CD4-positive, alpha-beta T cell treated with Interleukin-15 for 4 hours (primary cell): ENCODE data around the gene MAPKBP1.

Experiments
- DNase-seq: peaks from one replicate; pipeline ENCODE4 v3.0.0-alpha.2; 2020; ENCODE audit warnings: low spot score

The MAPKBP1 gene

GRCh38 chr15:41868321-41868720 lies 94.0 kb downstream of the MAPKBP1 start:
- no peak for DNase-seq

DNA sequence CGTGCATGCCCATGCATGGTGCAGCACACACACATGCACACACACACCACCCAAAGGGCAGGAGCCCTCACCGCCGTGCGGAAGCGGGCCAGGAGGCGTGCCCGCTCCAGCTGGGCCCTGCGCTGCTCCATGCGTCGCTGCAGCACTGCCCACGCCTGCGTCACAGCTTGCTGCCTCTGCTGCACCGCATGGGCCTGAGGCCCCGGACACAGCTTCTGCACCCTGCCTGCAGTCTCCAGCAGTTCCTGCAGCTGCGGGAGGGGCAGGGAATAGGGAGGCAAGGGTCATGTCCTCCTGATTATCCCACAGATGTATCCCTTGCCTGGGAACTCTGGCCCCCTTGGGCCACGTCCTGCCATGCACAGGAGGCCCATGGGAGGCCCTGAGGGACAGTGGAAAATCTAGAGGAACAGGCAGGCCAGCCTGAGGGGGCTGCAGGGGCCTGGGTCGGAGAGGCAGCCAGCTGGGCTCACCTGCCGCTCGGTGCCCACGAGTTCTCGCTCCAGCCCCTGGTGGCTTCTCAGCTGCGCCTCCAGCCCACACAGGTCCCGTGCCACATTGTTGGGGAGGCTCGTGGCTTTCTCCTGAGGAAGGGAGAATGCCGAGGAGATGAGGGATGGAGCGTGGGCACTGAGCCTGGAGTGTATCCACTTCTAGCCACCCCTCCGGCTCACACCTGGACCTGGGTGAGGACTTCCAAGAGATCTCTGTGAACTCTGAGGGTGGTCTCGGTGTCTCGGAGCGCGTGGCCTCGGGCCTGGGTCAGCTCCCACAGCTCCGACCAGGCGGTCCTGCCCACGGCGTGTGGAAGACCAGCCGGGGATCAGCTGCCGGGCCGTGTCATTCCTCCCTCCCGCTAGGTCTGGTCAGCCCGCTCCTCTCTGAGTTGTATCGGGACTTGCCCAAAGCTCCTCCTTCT lies 95.7 kb downstream of the MAPKBP1 start:
- no peak for DNase-seq

DNA sequence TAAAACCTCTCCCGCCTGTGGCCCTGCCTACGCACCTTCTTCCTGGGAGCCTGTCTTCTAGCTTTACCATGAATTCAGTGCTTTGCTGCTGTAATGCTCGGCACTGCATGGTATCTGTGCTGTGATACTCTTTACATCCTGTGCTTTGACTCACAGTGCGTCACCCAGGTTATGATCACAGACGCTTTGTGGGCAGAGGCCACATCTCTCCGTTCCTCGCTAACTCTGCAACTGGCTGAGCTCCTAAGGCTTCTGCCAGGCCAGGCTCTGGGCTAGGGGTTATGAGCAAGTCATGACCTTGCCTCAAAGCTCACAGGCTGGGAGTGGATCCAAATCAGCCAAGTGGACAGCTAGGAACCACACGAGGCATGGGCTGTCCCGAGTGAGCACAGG lies 96.4 kb downstream of the MAPKBP1 start:
- DNase-seq, result peak; percentile 72

DNA sequence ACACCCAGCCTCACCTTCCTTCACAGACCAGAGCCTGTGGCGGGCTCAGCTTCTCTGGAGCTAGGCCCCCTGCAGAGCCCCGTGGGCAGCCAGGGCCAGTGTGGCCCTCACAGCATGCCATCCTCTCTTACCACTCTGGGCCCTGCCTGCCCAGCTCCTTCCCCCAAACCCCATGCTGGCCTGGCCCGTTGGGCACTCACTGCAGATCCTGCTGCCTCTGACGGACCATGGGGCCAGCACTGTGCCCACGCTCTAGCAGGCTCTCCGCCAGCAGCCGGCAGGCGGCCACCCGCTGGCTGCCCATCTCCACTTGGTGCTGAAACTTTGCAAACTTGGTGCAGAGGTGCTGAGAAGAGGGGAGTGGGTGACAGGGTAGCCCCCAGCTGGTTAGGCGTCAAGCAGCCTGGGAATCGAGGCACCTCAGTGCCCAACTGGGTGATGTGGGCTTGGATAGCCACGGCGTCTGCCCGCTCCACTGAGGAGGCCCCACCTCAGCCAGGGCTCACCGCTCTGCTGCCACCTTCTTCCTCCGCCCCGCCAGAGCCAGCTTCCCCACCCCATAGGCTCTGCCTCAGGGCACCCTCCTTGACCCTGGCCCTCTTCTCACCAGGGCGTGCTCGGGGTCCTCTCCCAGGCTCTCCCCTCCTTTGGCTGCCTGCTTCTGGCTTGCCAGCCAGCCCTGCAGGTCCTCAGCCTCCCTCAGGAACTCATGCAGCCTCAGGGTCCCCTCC lies 97.1 kb downstream of the MAPKBP1 start:
- no peak for DNase-seq

DNA sequence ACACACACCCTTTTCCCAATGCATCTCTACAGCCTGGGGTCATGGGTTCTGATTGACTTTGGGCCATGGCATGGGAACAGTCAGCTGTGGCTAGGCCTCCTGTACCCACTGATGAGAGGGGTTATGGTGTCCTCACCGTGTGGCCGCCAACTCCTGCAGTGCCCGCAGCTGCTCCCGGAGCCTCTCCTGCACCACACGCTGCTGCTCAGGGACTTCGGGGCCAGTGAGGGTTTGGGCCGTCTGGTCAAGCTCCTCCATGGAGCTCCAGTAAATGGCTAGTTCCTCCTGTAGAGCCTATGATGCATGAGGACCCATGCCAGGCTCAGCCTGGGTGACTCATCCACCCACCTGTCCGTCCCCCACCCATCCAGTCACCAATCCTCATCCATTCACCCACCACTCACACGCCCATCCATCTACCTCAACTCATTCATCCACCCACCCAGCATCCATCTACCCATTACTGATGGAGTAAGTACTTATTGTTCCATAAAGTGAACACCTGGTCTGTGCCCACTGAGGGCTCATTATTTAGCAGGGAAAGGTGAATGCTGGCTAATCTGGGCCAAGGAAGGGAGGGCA lies 98.0 kb downstream of the MAPKBP1 start:
- DNase-seq, result no peak

GRCh38 chr15:41873711-41874110 lies 99.4 kb downstream of the MAPKBP1 start:
- DNase-seq, result no peak

DNA sequence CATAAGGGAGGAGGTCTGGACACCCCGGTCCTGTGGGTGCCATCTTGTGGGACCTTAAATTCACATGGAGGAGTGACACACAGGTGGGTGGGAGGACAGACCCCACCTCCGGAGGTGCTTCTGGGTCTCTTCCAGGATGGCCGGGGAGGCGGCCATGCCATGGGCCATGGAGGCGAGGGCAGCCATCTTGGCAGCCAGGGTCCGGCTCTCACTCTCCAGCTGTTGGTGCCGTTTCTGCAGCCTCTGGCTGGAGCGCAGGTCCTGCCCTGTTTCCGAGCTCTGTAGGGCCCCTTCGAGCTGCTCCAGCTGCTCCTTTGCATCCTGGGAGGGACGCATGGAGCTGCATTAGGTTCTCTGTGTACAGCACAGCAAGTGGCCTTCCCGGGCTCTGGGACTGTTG lies 100.5 kb downstream of the MAPKBP1 start:
- DNase-seq, result no peak

- no peak for DNase-seq
Observed at GRCh38 chr15:41876007-41876406, 101.7 kb downstream of the MAPKBP1 start.

- no peak for DNase-seq
Observed at GRCh38 chr15:41876689-41877088, 102.4 kb downstream of the MAPKBP1 start.
